ENCODE measurements around the gene CST2.
"Not testable (repeated sequence)": the region's sequence is repeated elsewhere in the genome, so short reads cannot be mapped to it uniquely, and the experiment has no call there.

CST2 gene

GRCh38 chr20:23800865-23801264 is 25.7 kb downstream of the CST2 start:
- DNase-seq (ENCODE audit: low spot score) = no peak

DNA sequence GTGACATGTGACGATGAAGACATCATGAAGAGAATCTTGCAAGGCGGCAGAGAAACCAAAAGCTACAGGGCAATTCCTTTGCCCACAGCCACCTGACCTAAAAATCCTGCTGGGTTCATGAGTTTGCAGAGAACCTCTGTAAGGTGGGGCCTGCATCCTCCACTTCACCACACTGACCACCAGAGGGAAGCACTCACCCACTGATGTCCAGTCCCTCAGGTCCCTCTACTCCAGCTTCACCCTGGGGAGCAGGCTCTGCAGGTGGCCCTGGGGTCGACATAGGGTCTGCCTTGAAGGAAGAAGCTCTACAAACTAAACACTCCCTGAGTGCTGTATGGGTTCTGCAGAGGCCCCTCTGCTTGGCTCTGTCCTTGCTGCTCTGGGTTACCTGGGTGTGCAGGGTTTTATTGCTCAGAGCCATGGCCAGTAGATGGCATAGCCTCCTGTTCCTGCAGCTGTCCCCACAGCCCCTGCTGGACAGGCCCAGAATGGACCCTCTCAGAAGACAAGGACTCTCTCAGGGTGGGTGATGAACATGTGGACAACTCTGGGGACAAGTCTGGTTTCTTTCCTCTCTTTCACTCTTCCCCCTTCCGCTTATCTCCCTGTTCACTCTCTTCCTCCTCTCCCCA is 27.2 kb downstream of the CST2 start:
- DNase-seq (ENCODE audit: low spot score) = not testable (repeated sequence)

- DNase-seq (ENCODE audit: low spot score) = no peak
Observed at GRCh38 chr20:23795526-23795925, 31.0 kb downstream of the CST2 start.

- DNase-seq (ENCODE audit: low spot score) = no peak
Observed at GRCh38 chr20:23794841-23795240, 31.7 kb downstream of the CST2 start.

GRCh38 chr20:23794065-23794464 is 32.5 kb downstream of the CST2 start:
- no peak for DNase-seq (ENCODE audit: low spot score)

- no peak for DNase-seq (ENCODE audit: low spot score)
Observed at GRCh38 chr20:23783447-23783846, 43.1 kb downstream of the CST2 start.

DNA sequence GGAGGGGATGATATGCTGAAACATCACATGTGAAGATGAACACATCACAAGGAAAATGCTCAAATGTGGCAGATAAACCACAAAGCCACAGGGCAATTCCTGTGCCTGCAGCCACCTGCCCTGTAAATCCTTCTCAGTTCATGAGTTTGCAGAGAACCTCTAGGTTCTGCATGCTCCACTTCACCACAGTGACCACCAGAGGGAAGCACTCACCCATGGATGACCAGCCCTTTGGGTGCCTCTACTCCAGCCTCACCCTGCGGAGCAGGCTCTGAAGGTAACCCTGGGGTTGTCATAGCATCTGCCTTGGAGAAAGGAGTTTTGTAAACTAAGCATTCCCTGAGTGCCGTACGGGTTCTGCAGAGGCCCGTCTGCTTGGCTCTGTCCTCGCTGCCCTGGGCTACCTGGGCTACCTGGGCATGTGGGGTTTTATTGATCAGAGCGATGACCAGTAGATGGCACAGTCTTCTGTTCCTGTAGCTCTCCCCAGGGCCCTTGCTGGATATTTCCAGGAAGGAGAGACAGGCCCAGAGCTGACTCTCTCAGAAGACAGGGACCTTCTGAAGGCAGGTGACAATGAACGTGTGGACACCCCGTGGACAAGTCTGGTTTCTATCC is 44.1 kb downstream of the CST2 start:
- DNase-seq (ENCODE audit: low spot score) = peak; percentile 32

- not testable (repeated sequence) for DNase-seq (ENCODE audit: low spot score)
Observed at GRCh38 chr20:23778676-23779075, 47.9 kb downstream of the CST2 start.

DNA sequence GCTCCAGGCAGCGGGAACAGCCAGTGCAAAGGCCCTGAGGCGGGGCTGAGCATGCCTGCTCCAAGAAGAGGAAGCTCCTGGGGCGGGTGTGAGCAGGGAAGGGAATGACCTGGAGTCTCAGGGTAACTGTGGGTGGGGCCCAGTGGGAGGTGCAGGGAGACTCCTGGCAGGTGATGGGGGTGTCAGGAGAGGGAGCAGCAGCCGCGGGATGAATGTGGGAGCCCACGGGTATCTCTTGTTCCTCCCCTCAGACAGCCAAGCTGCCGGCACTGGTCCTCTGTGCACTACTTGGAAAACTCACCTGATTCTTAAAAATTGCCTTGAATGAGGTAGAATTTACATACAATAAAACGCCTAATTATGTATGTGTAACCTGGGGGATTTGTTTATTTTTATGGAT is 49.1 kb downstream of the CST2 start:
- not testable (repeated sequence) for DNase-seq (ENCODE audit: low spot score)

- no peak for DNase-seq (ENCODE audit: low spot score)
Observed at GRCh38 chr20:23776067-23776771, 50.3 kb downstream of the CST2 start.

DNA sequence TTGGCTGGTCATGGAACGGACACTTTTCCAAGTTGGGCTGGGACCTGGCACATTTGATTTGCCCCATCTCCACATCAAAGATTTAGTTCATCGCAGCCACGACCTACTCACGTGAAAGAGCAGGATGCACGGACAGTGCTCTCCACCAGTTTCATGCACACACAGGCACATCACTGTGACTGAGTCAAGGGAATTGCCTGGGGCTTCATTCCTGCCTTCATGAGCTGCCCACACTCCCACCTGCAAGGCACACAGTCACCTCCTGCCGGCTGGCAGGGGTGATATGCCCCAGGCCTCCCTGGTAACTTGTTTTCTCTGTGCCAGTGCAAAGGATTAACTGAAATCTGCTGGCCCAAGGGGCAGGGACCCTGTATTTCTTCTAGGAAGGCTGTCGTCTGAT is 52.4 kb downstream of the CST2 start:
- DNase-seq (ENCODE audit: low spot score) = no peak
